Endometrial microvascular endothelial cells (primary cell): ENCODE results near the gene ZSCAN10. TPM values are rescaled to one million over a fixed set of nuclear protein-coding genes. Genes with fewer than 3 reads are reported as not detected.

Experiments
- in situ Hi-C: cut with HindIII; loops from 2 replicates; pipeline ENCODE4 v1.10.0; 2017; ENCODE audit warnings: low sequenced_read_pairs, low pct_unique_long_range_greater_than_20kb; ENCODE audit errors: inconsistent ontology term
- total RNA-seq: library from RNA; depleted of rRNA; stranded (reverse); fragments of >200 nt; gene quantifications from one replicate; pipeline ENCODE4 v1.2.3, GENCODE V29; 2015; ENCODE audit errors: inconsistent ontology term

ZSCAN10 gene
- total RNA-seq, 1 donor from 2014 or later: not detected

- in situ Hi-C loops: no loop called here
Observed at GRCh38 chr16:3135126-3135715, 36.1 kb upstream of the ZSCAN10 start.

- in situ Hi-C loops: no loop called here
Observed at GRCh38 chr16:3134338-3135125, 35.4 kb upstream of the ZSCAN10 start, which contains the start of gene ZNF213. ZNF213 (plus strand) TSS chr16:3135029; CDS start chr16:3137281, 2,252 bp downstream.

- in situ Hi-C loops: no loop called here
Observed at GRCh38 chr16:3133844-3134243, 34.8 kb upstream of the ZSCAN10 start.

DNA sequence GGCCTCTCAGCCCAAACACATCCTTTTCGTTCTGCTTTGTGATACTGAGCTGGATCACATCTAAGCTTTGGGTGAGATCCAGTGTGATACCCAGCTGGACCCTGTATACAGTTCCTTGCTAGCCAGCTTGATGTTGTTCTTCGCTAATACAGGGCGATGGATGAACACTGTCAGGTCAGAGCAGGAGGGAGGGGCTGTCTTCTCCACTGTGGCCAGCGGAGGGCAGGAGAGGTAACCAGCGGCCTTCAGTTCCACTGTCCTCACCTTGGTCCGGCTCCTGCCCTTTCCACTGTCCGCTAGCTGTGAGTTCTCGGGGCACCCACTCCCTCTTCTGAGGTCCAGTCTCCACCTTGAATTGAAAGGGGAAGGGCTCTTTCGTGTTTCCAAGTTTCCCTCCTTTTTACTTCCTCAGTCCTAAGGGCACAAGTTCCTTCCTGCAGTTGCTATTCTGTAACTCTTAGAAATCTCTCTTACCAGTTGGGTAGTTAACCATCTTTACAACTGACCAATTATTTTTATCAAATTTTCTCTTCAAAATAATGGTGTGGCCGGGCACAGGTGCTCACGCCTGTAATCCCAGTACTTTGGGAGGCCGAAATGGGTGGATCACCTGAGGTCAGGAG is 32.8 kb upstream of the ZSCAN10 start:
- in situ Hi-C loops: no loop called here

GRCh38 chr16:3129137-3130131 is 30.3 kb upstream of the ZSCAN10 start:
- in situ Hi-C loops: no loop called here

GRCh38 chr16:3127745-3128144 is 28.7 kb upstream of the ZSCAN10 start:
- in situ Hi-C loops: no loop called here

GRCh38 chr16:3123986-3124886 is 25.1 kb upstream of the ZSCAN10 start:
- in situ Hi-C loops: no loop called here

GRCh38 chr16:3122926-3123570 is 24.0 kb upstream of the ZSCAN10 start:
- in situ Hi-C loops: no loop called here

- in situ Hi-C loops: no loop called here
Observed at GRCh38 chr16:3121851-3122467, 22.9 kb upstream of the ZSCAN10 start.

DNA sequence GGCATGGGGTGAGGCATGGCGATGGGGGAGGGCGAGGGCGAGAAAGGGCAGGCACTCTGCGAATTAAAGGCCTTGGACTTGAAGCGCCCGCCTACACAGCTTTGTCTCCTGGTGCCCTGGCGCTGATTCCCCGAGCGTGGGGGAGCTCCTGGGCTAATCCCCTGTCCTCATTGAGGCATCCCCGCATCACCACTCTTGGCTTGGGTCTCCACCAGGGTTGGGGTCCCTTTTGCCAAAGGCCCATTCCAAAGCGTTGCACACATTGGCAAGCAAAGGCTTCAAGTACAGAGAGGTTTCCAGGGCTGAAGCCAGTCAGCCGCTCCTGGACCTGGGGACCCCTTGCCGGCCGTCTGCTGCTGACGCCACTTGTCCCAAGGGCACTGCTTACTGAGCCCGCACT is 21.3 kb upstream of the ZSCAN10 start:
- in situ Hi-C loops: no loop called here

- in situ Hi-C loops: no loop called here
Observed at GRCh38 chr16:3119701-3120408, 20.8 kb upstream of the ZSCAN10 start.

GRCh38 chr16:3119286-3119685 is 20.2 kb upstream of the ZSCAN10 start:
- in situ Hi-C loops: no loop called here

DNA sequence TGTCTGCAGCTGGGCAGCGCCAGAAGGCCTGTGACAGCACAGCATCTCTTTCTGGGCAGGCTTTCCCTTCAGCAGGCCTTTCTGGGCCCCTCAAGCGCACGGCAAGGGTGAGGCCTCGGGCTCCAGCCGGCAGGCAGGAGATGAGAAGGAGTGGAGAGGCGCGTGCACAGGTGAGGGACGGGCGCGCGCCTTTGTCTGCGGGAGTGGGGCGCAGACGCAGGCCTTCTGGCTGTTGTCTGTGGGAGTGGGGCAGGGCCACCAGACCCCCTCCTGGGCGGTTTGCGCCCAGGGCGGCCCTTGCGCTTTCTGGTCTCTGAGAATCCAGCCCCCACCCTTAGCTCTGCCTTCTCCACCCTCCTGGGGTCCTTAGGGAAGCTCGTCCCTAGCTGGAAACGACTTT is 19.8 kb upstream of the ZSCAN10 start:
- in situ Hi-C loops: no loop called here

DNA sequence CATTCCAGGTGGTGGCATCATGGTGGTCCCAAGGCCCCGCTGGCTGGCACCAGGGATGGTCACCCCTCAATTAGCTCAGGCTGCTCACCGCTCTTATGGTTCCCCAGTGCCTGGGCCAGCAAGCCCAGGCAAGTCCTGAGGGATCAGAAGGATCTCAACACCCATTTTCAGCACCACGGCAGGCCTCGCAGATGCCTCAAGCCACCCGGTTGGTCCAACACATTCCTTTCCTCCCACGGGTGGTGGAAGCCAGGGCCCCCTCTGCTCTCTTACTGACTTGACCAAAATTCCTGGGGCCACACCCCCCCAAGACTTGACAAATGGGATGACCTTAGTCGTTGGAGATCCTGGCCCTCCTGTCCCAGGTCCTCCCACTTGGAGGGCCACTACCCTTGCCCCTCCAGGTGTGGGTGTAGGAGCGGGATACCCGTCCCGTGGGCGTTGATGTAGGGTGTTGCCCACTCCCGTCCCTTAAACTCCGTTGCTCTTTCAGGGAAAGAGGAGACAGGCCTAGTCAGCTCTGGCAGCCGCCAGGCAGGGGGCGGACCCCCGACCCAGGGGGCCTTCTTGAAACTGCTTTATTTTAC is 19.2 kb upstream of the ZSCAN10 start:
- in situ Hi-C loops: no loop called here

GRCh38 chr16:3115561-3115960 is 16.5 kb upstream of the ZSCAN10 start:
- in situ Hi-C loops: no loop called here

GRCh38 chr16:3115003-3115402 is 15.9 kb upstream of the ZSCAN10 start:
- in situ Hi-C loops: no loop called here
